SK-N-MC (cell line): Measurements from ENCODE around the gene LHFPL2.

Experiments
- EZH2 ChIP-seq: fragments of 200-600 bp; sonication (generic); IDR thresholded peaks from one replicate; pipeline ENCODE4 v1.6.1; 2017; ENCODE audit warnings: antibody characterized with exemption
- POLR2AphosphoS5 ChIP-seq: IDR thresholded peaks from 2 replicates; pipeline ENCODE4 v1.6.1; 2012; ENCODE audit warnings: mild to moderate bottlenecking, low read depth, low read length, borderline replicate concordance

DNA sequence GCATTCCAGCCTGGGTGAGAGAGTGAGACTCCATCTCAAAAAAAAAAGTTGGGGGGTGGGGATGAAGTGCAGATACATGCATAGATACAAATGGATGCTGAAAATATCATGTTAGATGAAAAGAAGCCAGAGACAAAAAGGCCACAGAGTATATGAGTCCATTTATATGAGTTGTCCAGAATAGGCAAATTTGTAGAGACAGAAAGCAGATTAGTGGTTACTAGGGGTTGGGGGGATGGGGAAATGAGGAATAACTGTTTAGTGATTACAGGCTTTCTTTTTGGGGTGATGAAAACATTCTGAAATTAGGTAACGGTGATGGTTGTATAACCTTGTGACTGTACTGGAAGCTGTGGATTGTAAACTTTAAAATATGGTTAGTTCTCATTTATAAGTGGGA lies 13.8 kb upstream of the LHFPL2 start:
- TF ChIP-seq POLR2AphosphoS5 (no peak), EZH2 (no peak)
